ENCODE data around the gene IQSEC1. TPM values are rescaled to one million over a fixed set of nuclear protein-coding genes. Genes with fewer than 3 reads are reported as not detected.

IQSEC1 gene
- polyA plus RNA-seq, 1 donor (not counting 4 experiments of a cell fraction or from before 2014, with no cell fraction given), result 2.8 TPM

GRCh38 chr3:12959838-12960378, 113.3 kb downstream of the IQSEC1 start:
- Histone ChIP-seq H3K27me3 (ENCODE audit: control insufficient read depth, extremely low read depth, insufficient read depth, low read length) (no peaks in the 10 kb centered on the region), H3K27ac (ENCODE audit: control insufficient read depth, insufficient read depth, low read length) (no peak overlapping the region), H3K79me2 (ENCODE audit: control insufficient read depth, insufficient read depth, low read length) (peaks cover 10% of the 10 kb centered on the region), H3K4me2 (ENCODE audit: control insufficient read depth, extremely low read depth, insufficient read depth, low read depth, low read length) (no peak overlapping the region), H3K4me1 (ENCODE audit: control insufficient read depth, extremely low read depth, insufficient read depth, low read length) (peaks cover 5% of the 10 kb centered on the region), H2AFZ (ENCODE audit: control insufficient read depth, low read length) (no peak overlapping the region), H3K4me3 (ENCODE audit: control insufficient read depth in 2 of 3, extremely low read depth in 1 of 3, insufficient read depth in 2 of 3, low read depth in 1 of 3, low read length in 3 of 3) (no peak overlapping the region), H3K9me1 (ENCODE audit: control insufficient read depth, extremely low read depth, insufficient read depth, low read length) (no peaks in the 10 kb centered on the region), H3K9ac (ENCODE audit: control insufficient read depth, extremely low read depth, insufficient read depth, low read length) (no peak overlapping the region), H3K9me3 (ENCODE audit: control insufficient read depth, low read depth, low read length) (no peaks in the 10 kb centered on the region), H3K36me3 (ENCODE audit: control insufficient read depth in 2 of 2, extremely low read depth in 1 of 2, insufficient read depth in 2 of 2, low read length in 2 of 2) (peaks cover 0 to 1% of the 10 kb centered on the region in 2 experiments), H4K20me1 (ENCODE audit: control insufficient read depth, extremely low read depth, insufficient read depth, low read length) (peaks cover 2% of the 10 kb centered on the region)
- no peak for TF ChIP-seq CTCF (optimal IDR thresholded peaks at IDR 0.05 in 1 of 3, IDR thresholded peaks at IDR 0.05 in 1 of 3, conservative IDR thresholded peaks at IDR 0.05 in 1 of 3; ENCODE audit: extremely low read depth in 1 of 3, insufficient read depth in 2 of 3, low read length in 3 of 3)
- TF ChIP-seq EZH2 (IDR thresholded peaks at IDR 0.05; ENCODE audit: low read length), result no peak
- FAIRE-seq, result no peak
- dilution Hi-C loops (cut with MboI; ENCODE audit: extremely low pct_ligation_motif_present, low sequenced_read_pairs), result no loop called here
- DNase-seq (ENCODE audit: low read depth, low spot score), result no peak

- H3K4me3 ChIP-seq (ENCODE audit: control insufficient read depth in 2 of 3, extremely low read depth in 1 of 3, insufficient read depth in 2 of 3, low read depth in 1 of 3, low read length in 3 of 3), result no peak overlapping the region
- H3K27ac ChIP-seq (ENCODE audit: control insufficient read depth, insufficient read depth, low read length), result no peak overlapping the region
- FAIRE-seq (no peak), DNase-seq (ENCODE audit: low read depth, low spot score) (no peak)
- H3K9me3 ChIP-seq (ENCODE audit: control insufficient read depth, low read depth, low read length), result no peaks in the 10 kb centered on the region
- peaks cover 0 to 1% of the 10 kb centered on the region in 2 experiments for H3K36me3 ChIP-seq (ENCODE audit: control insufficient read depth in 2 of 2, extremely low read depth in 1 of 2, insufficient read depth in 2 of 2, low read length in 2 of 2)
- H3K4me1 ChIP-seq (ENCODE audit: control insufficient read depth, extremely low read depth, insufficient read depth, low read length), result peaks cover 7% of the 10 kb centered on the region
- peaks cover 2% of the 10 kb centered on the region for H4K20me1 ChIP-seq (ENCODE audit: control insufficient read depth, extremely low read depth, insufficient read depth, low read length)
- no peak overlapping the region for H3K9ac ChIP-seq (ENCODE audit: control insufficient read depth, extremely low read depth, insufficient read depth, low read length)
- H3K27me3 ChIP-seq (ENCODE audit: control insufficient read depth, extremely low read depth, insufficient read depth, low read length), result no peaks in the 10 kb centered on the region
- H3K79me2 ChIP-seq (ENCODE audit: control insufficient read depth, insufficient read depth, low read length), result peaks cover 10% of the 10 kb centered on the region
- H3K9me1 ChIP-seq (ENCODE audit: control insufficient read depth, extremely low read depth, insufficient read depth, low read length), result no peaks in the 10 kb centered on the region
- no peak overlapping the region for H3K4me2 ChIP-seq (ENCODE audit: control insufficient read depth, extremely low read depth, insufficient read depth, low read depth, low read length)
- H2AFZ ChIP-seq (ENCODE audit: control insufficient read depth, low read length), result no peak overlapping the region
- TF ChIP-seq EZH2 (IDR thresholded peaks at IDR 0.05; ENCODE audit: low read length) (no peak), CTCF (optimal IDR thresholded peaks at IDR 0.05 in 1 of 3, IDR thresholded peaks at IDR 0.05 in 1 of 3, conservative IDR thresholded peaks at IDR 0.05 in 1 of 3; ENCODE audit: extremely low read depth in 1 of 3, insufficient read depth in 2 of 3, low read length in 3 of 3) (no peak)
- dilution Hi-C loops (cut with MboI; ENCODE audit: extremely low pct_ligation_motif_present, low sequenced_read_pairs), result no loop called here
These were observed 113.8 kb downstream of the IQSEC1 start for GRCh38 chr3:12959410-12959809.
